SK-N-SH (cell line): ENCODE data around the gene CEP85. TPM values are rescaled to one million over a fixed set of nuclear protein-coding genes. Genes with fewer than 3 reads are reported as not detected.

Experiments
- CTCF ChIA-PET: fragments of 300-600, 350-600 bp; formaldehyde crosslinking; extraction: SDS; loops from one replicate; lab custom pipeline; 2021; lab: Yijun Ruan, JAX
- POLR2A ChIA-PET: fragments of 350-600 bp; sonication (Branson Sonifier 250); formaldehyde crosslinking; extraction: SDS; loops from one replicate; lab custom pipeline; 2020; ENCODE audit warnings: antibody characterized with exemption, inconsistent platforms; lab: Yijun Ruan, JAX
- DNase-seq: peaks from one replicate; pipeline ENCODE4 v3.0.0; 2012
- H2AFZ ChIP-seq: fragments of 200-600 bp; sonication (generic); 2 replicates; pipeline ENCODE4 v1.8.1; 2016; ENCODE audit warnings: antibody characterized with exemption, mild to moderate bottlenecking, low read depth
- H3F3A ChIP-seq: fragments of 200-600 bp; sonication (generic); replicated peaks from 2 replicates; pipeline ENCODE3; 2016; ENCODE audit warnings: antibody characterized with exemption, mild to moderate bottlenecking; ENCODE audit not compliant: insufficient read depth
- H3K27ac ChIP-seq, 2 experiments: fragments of 200-500 bp in 1 of 2; fragments of 200-600 bp in 1 of 2; sonication (Bioruptor generic) in 1 of 2; sonication (generic), shearing (Covaris generic) in 1 of 2; 2 replicates each; pipeline versions ENCODE4 v1.5.1 to v1.6.1; 2014 to 2016; ENCODE audit warnings: low read depth in 2 of 2, inconsistent platforms in 1 of 2, low read length in 1 of 2, mild to moderate bottlenecking in 1 of 2, mixed read lengths in 1 of 2
- H3K27me3 ChIP-seq: fragments of 200-600 bp; sonication (generic), shearing (Covaris generic); 2 replicates; pipeline ENCODE4 v1.6.1; 2016; ENCODE audit warnings: mixed run types; ENCODE audit not compliant: insufficient read depth
- H3K36me3 ChIP-seq, 2 experiments: fragments of 200-500 bp in 1 of 2; fragments of 200-600 bp in 1 of 2; sonication (Bioruptor generic) in 1 of 2; sonication (generic) in 1 of 2; replicated peaks in 1 of 2; 2 replicates each; pipeline versions ENCODE3 to v1.5.1; 2014 to 2016; ENCODE audit warnings: low read length in 1 of 2, mild to moderate bottlenecking in 1 of 2; ENCODE audit not compliant: insufficient read depth in 2 of 2, control insufficient read depth in 1 of 2
- H3K4me1 ChIP-seq, 2 experiments: fragments of 200-500 bp in 1 of 2; fragments of 200-600 bp in 1 of 2; sonication (Bioruptor generic) in 1 of 2; sonication (generic), shearing (Covaris generic) in 1 of 2; 2 replicates each; pipeline versions ENCODE4 v1.5.1 to v1.6.1; 2014 to 2016; ENCODE audit warnings: low read depth in 1 of 2, low read length in 1 of 2, mixed run types in 1 of 2; ENCODE audit not compliant: insufficient read depth in 2 of 2, control insufficient read depth in 1 of 2
- H3K4me2 ChIP-seq: fragments of 200-600 bp; sonication (generic), shearing (Covaris generic); 2 replicates; pipeline ENCODE4 v1.6.1; 2017; ENCODE audit warnings: mixed run types
- H3K4me3 ChIP-seq, 2 experiments: fragments of 200-500 bp in 1 of 2; fragments of 200-600 bp in 1 of 2; sonication (Bioruptor generic) in 1 of 2; sonication (generic), shearing (Covaris generic) in 1 of 2; 2 replicates each; pipeline versions ENCODE4 v1.5.1 to v1.8.1; 2014 to 2016; ENCODE audit warnings: low read depth in 2 of 2, inconsistent platforms in 1 of 2, low read length in 1 of 2, mild to moderate bottlenecking in 1 of 2, mixed read lengths in 1 of 2, moderate library complexity in 1 of 2
- H3K79me2 ChIP-seq: fragments of 200-600 bp; sonication (generic); 2 replicates; pipeline ENCODE4 v1.8.1; 2017; ENCODE audit warnings: mild to moderate bottlenecking; ENCODE audit not compliant: insufficient read depth
- H3K9ac ChIP-seq: fragments of 200-600 bp; sonication (generic); 2 replicates; pipeline ENCODE4 v1.6.1; 2017; ENCODE audit warnings: mixed run types
- H3K9me2 ChIP-seq: fragments of 200-600 bp; sonication (generic); 2 replicates; pipeline ENCODE4 v1.6.1; 2017; ENCODE audit warnings: mixed run types
- H3K9me3 ChIP-seq: fragments of 200-600 bp; sonication (generic); 2 replicates; pipeline ENCODE4 v1.6.1; 2017; ENCODE audit warnings: mixed run types, mild to moderate bottlenecking, moderate library complexity
- H4K20me1 ChIP-seq: fragments of 200-600 bp; sonication (generic); 2 replicates; pipeline ENCODE4 v1.6.1; 2017; ENCODE audit warnings: mild to moderate bottlenecking, mixed run types; ENCODE audit not compliant: insufficient read depth
- CHD2 ChIP-seq: fragments of 150-350 bp; IDR thresholded peaks from 2 replicates; pipeline ENCODE4 v1.6.1; 2018; ENCODE audit warnings: low read length; ENCODE audit not compliant: partially characterized antibody
- CTCF ChIP-seq: fragments of 200-600 bp; sonication (generic); IDR thresholded peaks from 2 replicates; pipeline ENCODE4 v1.6.1; 2017; ENCODE audit warnings: antibody characterized with exemption, mild to moderate bottlenecking, moderate library complexity
- EP300 ChIP-seq, 2 experiments: IDR thresholded peaks; 2 replicates each; pipeline versions ENCODE4 v1.4.0 to v1.6.1; 2012; ENCODE audit warnings: borderline replicate concordance in 1 of 2, low read depth in 1 of 2, low read length in 1 of 2
- EZH2phosphoT487 ChIP-seq: fragments of 200-600 bp; sonication (generic); IDR thresholded peaks from 2 replicates; pipeline ENCODE4 v1.6.1; 2017; ENCODE audit warnings: low read depth, mixed run types, mild to moderate bottlenecking, antibody characterized with exemption, moderate library complexity, borderline replicate concordance
- GABPA ChIP-seq: IDR thresholded peaks from 2 replicates; pipeline ENCODE4 v1.4.0; 2012; ENCODE audit warnings: low read depth, mild to moderate bottlenecking
- IRF3 ChIP-seq: fragments of 150-350 bp; IDR thresholded peaks from 2 replicates; pipeline ENCODE4 v1.6.1; 2016; ENCODE audit warnings: mild to moderate bottlenecking, low read depth, low read length
- MEF2A ChIP-seq: IDR thresholded peaks from 2 replicates; pipeline ENCODE4 v1.4.0; 2012; ENCODE audit warnings: low read depth, borderline replicate concordance
- MXI1 ChIP-seq: IDR thresholded peaks from 2 replicates; pipeline ENCODE4 v1.6.1; 2012; ENCODE audit warnings: mild to moderate bottlenecking, low read depth, low read length, improper control_type of control experiment
- NRF1 ChIP-seq: IDR thresholded peaks from 2 replicates; pipeline ENCODE4 v1.6.1; 2012; ENCODE audit warnings: low read depth, mild to moderate bottlenecking, low read length
- PBX3 ChIP-seq: IDR thresholded peaks from 2 replicates; pipeline ENCODE4; 2012
- RCOR1 ChIP-seq: fragments of 150-350 bp; IDR thresholded peaks from 2 replicates; pipeline ENCODE4 v1.6.1; 2017; ENCODE audit warnings: antibody characterized with exemption, low read length
- REST ChIP-seq: IDR thresholded peaks from 2 replicates; pipeline ENCODE4 v1.6.1; 2012; ENCODE audit warnings: mild to moderate bottlenecking, low read depth, low read length, moderate library complexity
- SMC3 ChIP-seq: IDR thresholded peaks from 2 replicates; pipeline ENCODE4 v1.6.1; 2012; ENCODE audit warnings: low read depth, low read length, improper control_type of control experiment
- USF1 ChIP-seq: IDR thresholded peaks from 2 replicates; pipeline ENCODE4 v1.4.0; 2012; ENCODE audit warnings: low read depth, borderline replicate concordance
- YY1 ChIP-seq: IDR thresholded peaks from 2 replicates; pipeline ENCODE4 v1.4.0; 2012; ENCODE audit warnings: low read depth, mild to moderate bottlenecking
- WGBS: methylation state at CpG from one replicate; pipeline ENCODE4 v1.1.6; 2017; ENCODE audit warnings: low lambda C conversion rate; 5-methylcytosine and 5-hydroxymethylcytosine counted together
- polyA plus RNA-seq, 3 experiments: library from polyadenylated mRNA; depleted of rRNA; stranded (reverse); fragments of >200 nt; gene quantifications; 2 replicates each; pipeline ENCODE4 v1.2.3, GENCODE V29; 2012

CEP85 gene
- polyA plus RNA-seq, 1 of the 3 experiments (the other 2 are of a cell fraction): 12.1 TPM

GRCh38 chr1:26189331-26189730 lies 44.7 kb upstream of the CEP85 start:
- Histone ChIP-seq H3K36me3 (no peaks in the 10 kb centered on the region), H3K27ac (no peak overlapping the region), H3F3A (no peaks in the 10 kb centered on the region), H3K9me3 (no peaks in the 10 kb centered on the region), H3K9ac (no peak overlapping the region), H3K79me2 (no peaks in the 10 kb centered on the region), H4K20me1 (no peaks in the 10 kb centered on the region), H3K4me3 (no peak overlapping the region), H2AFZ (no peak overlapping the region), H3K9me2 (no peaks in the 10 kb centered on the region), H3K4me2 (no peak overlapping the region), H3K27me3 (no peaks in the 10 kb centered on the region; the same call in 1 of the 2 replicates), H3K4me1 (no peaks in the 10 kb centered on the region)
- WGBS: 83% methylated on average over 3 of the region's 6 CpGs
- TF ChIP-seq GABPA (no peak), SMC3 (no peak), PBX3 (no peak), CTCF (no peak), REST (no peak), RCOR1 (no peak), EZH2phosphoT487 (no peak), MXI1 (no peak), YY1 (no peak), IRF3 (no peak), NRF1 (no peak), USF1 (no peak), CHD2 (no peak), EP300 (IDR thresholded peaks at IDR 0.05; ENCODE audit: borderline replicate concordance in 1 of 2, low read depth in 1 of 2, low read length in 1 of 2) (no peak), MEF2A (no peak)
- CTCF ChIA-PET: interaction anchor here (0.9 to 1.9 kb wide), 5 partner anchors 13 to 26 kb away, joined by 3 to 4 read pairs (median 3); partner anchors contain the start of gene ZNF593
- POLR2A ChIA-PET: no interaction called here
- no peak for DNase-seq
